RPMI7951 (cell line): Measurements from ENCODE around the gene ARHGEF4. TPM values are rescaled to one million over a fixed set of nuclear protein-coding genes. Genes with fewer than 3 reads are reported as not detected.

Source experiments
- DNase-seq: peaks from one replicate; pipeline ENCODE4 v3.0.0-alpha.2; 2012; ENCODE audit warnings: low read depth
- total RNA-seq: library from RNA; depleted of rRNA; stranded (reverse); fragments of >200 nt; shearing (Covaris generic); gene quantifications from 2 replicates; pipeline ENCODE4 v1.2.3, GENCODE V29; 2014; rRNA removed

ARHGEF4 gene
- total RNA-seq, 1 experiment from 2014 or later: 2.2 TPM

- DNase-seq: no peak
Observed at GRCh38 chr2:131092458-131093005, 255.8 kb downstream of the ARHGEF4 start.

- DNase-seq: peak; percentile 88
Observed at GRCh38 chr2:131093006-131093695, 256.4 kb downstream of the ARHGEF4 start, which contains the start of gene FAM168B. Gene FAM168B, minus strand, starts transcription at chr2:131093460. Its CDS starts 10,814 bp downstream, at chr2:131082646.

GRCh38 chr2:131093696-131094462, 257.2 kb downstream of the ARHGEF4 start:
- no peak for DNase-seq

- DNase-seq: no peak
Observed at GRCh38 chr2:131094463-131095281, 258.0 kb downstream of the ARHGEF4 start.

Other genes starting within 250 kb of the ARHGEF4 start
- gene CFC1, start 237.3 kb upstream of the ARHGEF4 start, total RNA-seq: not detected in 2 replicates
- not detected in 2 replicates for gene POTEJ, start 225.5 kb upstream of the ARHGEF4 start, total RNA-seq
- gene GPR148, start 107.8 kb upstream of the ARHGEF4 start, total RNA-seq: not detected in 2 replicates
- gene AMER3, start 81.4 kb upstream of the ARHGEF4 start, total RNA-seq: not detected in 2 replicates